CD4-positive, alpha-beta memory T cell (primary cell): ENCODE data around the gene HNRNPC. TPM values are rescaled to one million over a fixed set of nuclear protein-coding genes. Genes with fewer than 3 reads are reported as not detected.

ENCODE experiments used
- CTCF ChIA-PET: fragments of 350-600 bp; sonication (Branson Sonifier 250); formaldehyde crosslinking; loops from one replicate; lab custom pipeline; 2021; ENCODE audit warnings: inconsistent platforms; ENCODE audit not compliant: partially characterized antibody; lab: Charles Lee
- POLR2A ChIA-PET: fragments of 350-600 bp; sonication (Branson Sonifier 250); formaldehyde crosslinking; loops from one replicate; lab custom pipeline; 2021; ENCODE audit not compliant: partially characterized antibody; lab: Charles Lee
- DNase-seq, 5 donors: peaks; one replicate each; pipeline versions ENCODE4 v3.0.0 to v3.0.0-alpha.2; 2020 to 2022; ENCODE audit warnings: mixed read lengths in 1 of 5
- H3K27ac ChIP-seq: one replicate; pipeline ENCODE4 v1.7.0; 2013; ENCODE audit warnings: low read depth, low read length
- H3K27me3 ChIP-seq: 2 replicates; pipeline ENCODE4 v1.7.0; 2013; ENCODE audit warnings: mild to moderate bottlenecking, low read length, moderate library complexity; ENCODE audit not compliant: insufficient read depth
- H3K36me3 ChIP-seq: 2 replicates; pipeline ENCODE4 v1.7.0; 2013; ENCODE audit warnings: mild to moderate bottlenecking, low read length, moderate library complexity; ENCODE audit not compliant: insufficient read depth
- H3K4me1 ChIP-seq: 2 replicates; pipeline ENCODE4 v1.7.0; 2013; ENCODE audit warnings: mild to moderate bottlenecking, low read length, moderate library complexity; ENCODE audit not compliant: insufficient read depth
- H3K4me3 ChIP-seq, 2 donors: one replicate each; pipeline ENCODE4 v1.7.0; 2013; ENCODE audit warnings: low read length in 2 of 2, mild to moderate bottlenecking in 1 of 2
- H3K9me3 ChIP-seq, 2 donors: one replicate each; pipeline ENCODE4 v1.7.0; 2013; ENCODE audit warnings: low read length in 2 of 2, control low read depth in 1 of 2; ENCODE audit not compliant: control insufficient read depth in 1 of 2
- H3K27ac Mint-ChIP-seq, 7 donors: one replicate each; pipeline ENCODE4 v1.8.0; 2020 to 2021; ENCODE audit warnings: mixed read lengths in 7 of 7, mild to moderate bottlenecking in 6 of 7, inconsistent platforms in 3 of 7, moderate library complexity in 3 of 7
- H3K27me3 Mint-ChIP-seq, 2 donors: one replicate each; pipeline ENCODE4 v1.8.0; 2020 to 2021; ENCODE audit warnings: mixed read lengths in 2 of 2
- H3K36me3 Mint-ChIP-seq, 2 donors: one replicate each; pipeline ENCODE4 v1.8.0; 2020 to 2021; ENCODE audit warnings: mixed read lengths in 2 of 2, inconsistent platforms in 1 of 2, mild to moderate bottlenecking in 1 of 2
- H3K4me1 Mint-ChIP-seq, 4 donors: one replicate each; pipeline ENCODE4 v1.8.0; 2020 to 2021; ENCODE audit warnings: mixed read lengths in 4 of 4, mild to moderate bottlenecking in 1 of 4
- H3K4me3 Mint-ChIP-seq, 8 donors: one replicate each; pipeline ENCODE4 v1.8.0; 2020 to 2021; ENCODE audit warnings: mixed read lengths in 8 of 8, mild to moderate bottlenecking in 7 of 8, moderate library complexity in 6 of 8, inconsistent platforms in 3 of 8
- H3K9me3 Mint-ChIP-seq, 8 donors: one replicate each; pipeline ENCODE4 v1.8.0; 2020 to 2021; ENCODE audit warnings: mixed read lengths in 8 of 8, mild to moderate bottlenecking in 5 of 8, inconsistent platforms in 3 of 8, moderate library complexity in 1 of 8
- intact Hi-C: fragments of 100-400 bp; cut with micrococcal nuclease; formaldehyde crosslinking; loops from one replicate; pipeline ENCODE4 v1.15.1; 2023
- polyA plus RNA-seq, 2 donors: library from polyadenylated mRNA; unstranded; fragments of 300-500 nt; fragmentation: Illumina TruSeq; gene quantifications; one replicate each; pipeline ENCODE4 v1.2.3, GENCODE V29; 2021
- total RNA-seq, 2 experiments: library from RNA; stranded (reverse); gene quantifications; one replicate each; pipeline ENCODE4 v1.2.3, GENCODE V29; 2021

HNRNPC gene
- total and polyA plus RNA-seq, 4 experiments from 2014 or later = 538 to 1,178 (median 622) TPM

- no peak for DNase-seq
- Mint-ChIP-seq H3K27ac (peak overlapping the region in 5 of 7 donors; percentile 4 to 32 (median 15)), H3K36me3 (peaks cover 7 to 18% of the 10 kb centered on the region in 2 donors), H3K9me3 (peaks cover 0 to 3% (median 0%) of the 10 kb centered on the region in 8 donors), H3K4me3 (no peak overlapping the region), H3K4me1 (peaks cover 10 to 25% (median 20%) of the 10 kb centered on the region in 4 donors), H3K27me3 (no peaks in the 10 kb centered on the region)
- no peaks in the 10 kb centered on the region for H3K9me3 ChIP-seq
- H3K36me3 ChIP-seq = peaks cover 6% of the 10 kb centered on the region
- H3K4me1 ChIP-seq = no peaks in the 10 kb centered on the region
- POLR2A ChIA-PET = interaction anchor here (0.7 to 0.9 kb wide), 2 partner anchors 14 to 22 kb away, joined by 3 to 4 read pairs; no protein-coding TSS in a partner anchor
- no peaks in the 10 kb centered on the region for H3K27me3 ChIP-seq
- H3K4me3 ChIP-seq = no peak overlapping the region
- CTCF ChIA-PET = interaction anchor here (0.6 to 1.7 kb wide), 3 partner anchors 12 to 65 kb away, joined by 3 to 4 read pairs (median 3); no protein-coding TSS in a partner anchor
- intact Hi-C loops = loop anchor here (2.0 kb wide), 1 partner anchor 15 kb away; no protein-coding TSS in a partner anchor
- H3K27ac ChIP-seq = no peak overlapping the region
Measured at GRCh38 chr14:21201732-21202462, 67.3 kb downstream of the HNRNPC start.

- Mint-ChIP-seq H3K27ac (peak overlapping the region in 2 of 7 donors; percentile 33 to 59), H3K9me3 (peaks cover 0 to 3% (median 0%) of the 10 kb centered on the region in 8 donors), H3K27me3 (no peaks in the 10 kb centered on the region), H3K36me3 (peaks cover 4 to 9% of the 10 kb centered on the region in 2 donors), H3K4me1 (peaks cover 10 to 22% (median 17%) of the 10 kb centered on the region in 4 donors), H3K4me3 (no peak overlapping the region)
- ChIA-PET POLR2A (interaction anchor here (1.1 kb wide), 1 partner anchor 8 kb away, joined by 3 read pairs; no protein-coding TSS in a partner anchor), CTCF (no interaction called here)
- H3K4me3 ChIP-seq = no peak overlapping the region
- no peaks in the 10 kb centered on the region for H3K4me1 ChIP-seq
- H3K9me3 ChIP-seq = no peaks in the 10 kb centered on the region
- intact Hi-C loops = no loop called here
- no peak overlapping the region for H3K27ac ChIP-seq
- H3K36me3 ChIP-seq = no peaks in the 10 kb centered on the region
- H3K27me3 ChIP-seq = no peaks in the 10 kb centered on the region
- no peak for DNase-seq
Measured at GRCh38 chr14:21200752-21201461, 68.3 kb downstream of the HNRNPC start.

GRCh38 chr14:21199611-21200560 lies 69.4 kb downstream of the HNRNPC start:
- no peaks in the 10 kb centered on the region for H3K27me3 Mint-ChIP-seq
- no peaks in the 10 kb centered on the region for H3K27me3 ChIP-seq
- H3K4me1 ChIP-seq = no peaks in the 10 kb centered on the region
- H3K4me3 ChIP-seq = no peak overlapping the region
- no peak overlapping the region for H3K4me3 Mint-ChIP-seq
- peaks cover 10 to 19% (median 16%) of the 10 kb centered on the region in 4 donors for H3K4me1 Mint-ChIP-seq
- ChIA-PET CTCF (no interaction called here), POLR2A (no interaction called here)
- no peaks in the 10 kb centered on the region for H3K9me3 ChIP-seq
- peaks cover 0 to 3% of the 10 kb centered on the region in 2 donors for H3K36me3 Mint-ChIP-seq
- no peak for DNase-seq
- intact Hi-C loops = no loop called here
- no peaks in the 10 kb centered on the region for H3K36me3 ChIP-seq
- peaks cover 0 to 3% (median 0%) of the 10 kb centered on the region in 8 donors for H3K9me3 Mint-ChIP-seq
- no peak overlapping the region for H3K27ac ChIP-seq
- H3K27ac Mint-ChIP-seq = no peak overlapping the region

- Mint-ChIP-seq H3K27me3 (no peaks in the 10 kb centered on the region), H3K4me1 (peaks cover under 1 to 12% (median 6%) of the 10 kb centered on the region in 4 donors), H3K4me3 (no peak overlapping the region), H3K27ac (peak overlapping the region in 3 of 7 donors; percentile 40 to 73 (median 69)), H3K36me3 (peaks cover 0 to 2% of the 10 kb centered on the region in 2 donors), H3K9me3 (peaks cover 0 to 3% (median 0%) of the 10 kb centered on the region in 8 donors)
- H3K4me1 ChIP-seq = no peaks in the 10 kb centered on the region
- intact Hi-C loops = no loop called here
- H3K4me3 ChIP-seq = no peak overlapping the region
- no peak overlapping the region for H3K27ac ChIP-seq
- CTCF ChIA-PET = interaction anchor here (0.6 kb wide), 1 partner anchor 146 kb away, joined by 3 read pairs; no protein-coding TSS in a partner anchor
- POLR2A ChIA-PET = no interaction called here
- H3K36me3 ChIP-seq = no peaks in the 10 kb centered on the region
- no peaks in the 10 kb centered on the region for H3K9me3 ChIP-seq
- H3K27me3 ChIP-seq = no peaks in the 10 kb centered on the region
- DNase-seq = no peak
Measured at GRCh38 chr14:21197418-21198205, 71.6 kb downstream of the HNRNPC start.

- ChIA-PET POLR2A (no interaction called here), CTCF (interaction anchor here (0.7 kb wide), 1 partner anchor 97 kb away, joined by 5 read pairs; no protein-coding TSS in a partner anchor)
- DNase-seq = no peak
- Mint-ChIP-seq H3K36me3 (no peaks in the 10 kb centered on the region), H3K9me3 (peaks cover 0 to 3% (median 0%) of the 10 kb centered on the region in 8 donors), H3K4me1 (peaks cover 4 to 16% (median 8%) of the 10 kb centered on the region in 4 donors), H3K4me3 (no peak overlapping the region), H3K27me3 (no peaks in the 10 kb centered on the region), H3K27ac (no peak overlapping the region)
- Histone ChIP-seq H3K4me1 (peaks cover 12% of the 10 kb centered on the region), H3K36me3 (no peaks in the 10 kb centered on the region), H3K27me3 (no peaks in the 10 kb centered on the region), H3K9me3 (no peaks in the 10 kb centered on the region), H3K4me3 (no peak overlapping the region), H3K27ac (no peak overlapping the region)
- intact Hi-C loops = no loop called here
Measured at GRCh38 chr14:21194597-21194996, 74.6 kb downstream of the HNRNPC start.
